ENCODE results near the gene RAB3GAP2. TPM values are rescaled to one million over a fixed set of nuclear protein-coding genes. Genes with fewer than 3 reads are reported as not detected.
"Not testable (repeated sequence)": the region's sequence is repeated elsewhere in the genome, so short reads cannot be mapped to it uniquely, and the experiment has no call there.

RAB3GAP2 gene
- total and polyA plus RNA-seq, 10 donors = 6.5 to 48.7 (median 37.5) TPM

- H3K4me1 ChIP-seq = no peaks in the 10 kb centered on the region
- no peak for DNase-seq
- intact Hi-C loops (cut with DNase I; ENCODE audit: low total_unique reads) = no loop called here
- TF ChIP-seq CTCF (IDR thresholded peaks at IDR 0.05 in 8 of 11, conservative IDR thresholded peaks at IDR 0.05 in 3 of 11) (no peak), POLR2AphosphoS5 (IDR thresholded peaks at IDR 0.05) (no peak), POLR2A (IDR thresholded peaks at IDR 0.05) (no peak)
- H3K4me3 ChIP-seq = no peak overlapping the region
- 61 to 83% (median 70%) methylated on average over 1 of the region's 1 CpG for WGBS, 5 donors
- peaks cover 0 to 2% (median 0%) of the 10 kb centered on the region in 8 donors for H3K9me3 ChIP-seq
- H3K36me3 ChIP-seq = no peaks in the 10 kb centered on the region
- H3K27ac ChIP-seq = no peak overlapping the region
- no peaks in the 10 kb centered on the region for H3K27me3 ChIP-seq (replicated peaks in 1 of 7)
These were observed 41.3 kb upstream of the RAB3GAP2 start for GRCh38 chr1:220313576-220313975.

- WGBS, 5 donors = 82 to 95% (median 87%) methylated on average over 4 of the region's 4 CpGs
- intact Hi-C loops (cut with DNase I; ENCODE audit: low total_unique reads) = not testable (repeated sequence)
These were observed 37.9 kb upstream of the RAB3GAP2 start for GRCh38 chr1:220310147-220310546.

GRCh38 chr1:220307607-220308006, 35.4 kb upstream of the RAB3GAP2 start:
- Histone ChIP-seq H3K9me3 (peaks cover 0 to 2% (median 0%) of the 10 kb centered on the region in 8 donors), H3K4me3 (no peak overlapping the region), H3K4me1 (no peaks in the 10 kb centered on the region), H3K36me3 (no peaks in the 10 kb centered on the region), H3K27me3 (replicated peaks in 1 of 7) (no peaks in the 10 kb centered on the region), H3K27ac (no peak overlapping the region)
- 84 to 96% (median 94%) methylated on average over 3 of the region's 3 CpGs for WGBS, 5 donors
- TF ChIP-seq CTCF (IDR thresholded peaks at IDR 0.05 in 8 of 11, conservative IDR thresholded peaks at IDR 0.05 in 3 of 11) = no peak
- TF ChIP-seq POLR2AphosphoS5 (IDR thresholded peaks at IDR 0.05) = no peak
- no peak for TF ChIP-seq POLR2A (IDR thresholded peaks at IDR 0.05)
- intact Hi-C loops (cut with DNase I; ENCODE audit: low total_unique reads) = no loop called here
- DNase-seq = no peak

More at GRCh38 chr1:220310147-220310546, 37.9 kb upstream of the RAB3GAP2 start:
- not testable (repeated sequence) for H3K27ac ChIP-seq; H3K4me3 ChIP-seq; H3K36me3 ChIP-seq; H3K9me3 ChIP-seq; DNase-seq; H3K4me1 ChIP-seq; H3K27me3 ChIP-seq (replicated peaks in 1 of 7)

- Histone ChIP-seq H3K9me3 (peaks cover 0 to 2% (median 0%) of the 10 kb centered on the region in 8 donors), H3K36me3 (no peaks in the 10 kb centered on the region), H3K4me1 (no peaks in the 10 kb centered on the region), H3K27me3 (replicated peaks in 1 of 7) (no peaks in the 10 kb centered on the region), H3K27ac (no peak overlapping the region), H3K4me3 (no peak overlapping the region)
- intact Hi-C loops (cut with DNase I; ENCODE audit: low total_unique reads) = no loop called here
- 90 to 95% (median 92%) methylated on average over 1 of the region's 1 CpG for WGBS, 5 donors
- no peak for DNase-seq
- TF ChIP-seq POLR2AphosphoS5 (IDR thresholded peaks at IDR 0.05) (no peak), POLR2A (IDR thresholded peaks at IDR 0.05) (no peak), CTCF (IDR thresholded peaks at IDR 0.05 in 8 of 11, conservative IDR thresholded peaks at IDR 0.05 in 3 of 11) (no peak)
These were observed 34.1 kb upstream of the RAB3GAP2 start for GRCh38 chr1:220306339-220306738.

GRCh38 chr1:220303871-220304270, 31.6 kb upstream of the RAB3GAP2 start:
- Histone ChIP-seq H3K4me1 (peaks cover 0 to 3% (median 0%) of the 10 kb centered on the region in 6 donors), H3K27me3 (replicated peaks in 1 of 7) (no peaks in the 10 kb centered on the region), H3K4me3 (no peak overlapping the region), H3K36me3 (no peaks in the 10 kb centered on the region), H3K9me3 (no peaks in the 10 kb centered on the region), H3K27ac (no peak overlapping the region)
- no peak for DNase-seq
- intact Hi-C loops (cut with DNase I; ENCODE audit: low total_unique reads) = no loop called here
- 85 to 91% (median 90%) methylated on average over 4 of the region's 4 CpGs for WGBS, 5 donors
- TF ChIP-seq POLR2AphosphoS5 (IDR thresholded peaks at IDR 0.05) = no peak
- no peak for TF ChIP-seq POLR2A (IDR thresholded peaks at IDR 0.05)
- no peak for TF ChIP-seq CTCF (IDR thresholded peaks at IDR 0.05 in 8 of 11, conservative IDR thresholded peaks at IDR 0.05 in 3 of 11)

All from spleen (tissue), 11 donors.